HG02571 (cell line): ENCODE data around the gene NIF3L1.
A peak's percentile ranks its signal among the peaks of the same experiment; 100 is the strongest.

ENCODE experiments used
- ATAC-seq: cut with Tn5 transposase; IDR thresholded peaks from one replicate; pipeline ENCODE4 v1.9.1; 2021; ENCODE audit warnings: mild to moderate bottlenecking, moderate library complexity; ENCODE audit not compliant: unreplicated experiment

NIF3L1 gene, protein sequence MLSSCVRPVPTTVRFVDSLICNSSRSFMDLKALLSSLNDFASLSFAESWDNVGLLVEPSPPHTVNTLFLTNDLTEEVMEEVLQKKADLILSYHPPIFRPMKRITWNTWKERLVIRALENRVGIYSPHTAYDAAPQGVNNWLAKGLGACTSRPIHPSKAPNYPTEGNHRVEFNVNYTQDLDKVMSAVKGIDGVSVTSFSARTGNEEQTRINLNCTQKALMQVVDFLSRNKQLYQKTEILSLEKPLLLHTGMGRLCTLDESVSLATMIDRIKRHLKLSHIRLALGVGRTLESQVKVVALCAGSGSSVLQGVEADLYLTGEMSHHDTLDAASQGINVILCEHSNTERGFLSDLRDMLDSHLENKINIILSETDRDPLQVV

DNA sequence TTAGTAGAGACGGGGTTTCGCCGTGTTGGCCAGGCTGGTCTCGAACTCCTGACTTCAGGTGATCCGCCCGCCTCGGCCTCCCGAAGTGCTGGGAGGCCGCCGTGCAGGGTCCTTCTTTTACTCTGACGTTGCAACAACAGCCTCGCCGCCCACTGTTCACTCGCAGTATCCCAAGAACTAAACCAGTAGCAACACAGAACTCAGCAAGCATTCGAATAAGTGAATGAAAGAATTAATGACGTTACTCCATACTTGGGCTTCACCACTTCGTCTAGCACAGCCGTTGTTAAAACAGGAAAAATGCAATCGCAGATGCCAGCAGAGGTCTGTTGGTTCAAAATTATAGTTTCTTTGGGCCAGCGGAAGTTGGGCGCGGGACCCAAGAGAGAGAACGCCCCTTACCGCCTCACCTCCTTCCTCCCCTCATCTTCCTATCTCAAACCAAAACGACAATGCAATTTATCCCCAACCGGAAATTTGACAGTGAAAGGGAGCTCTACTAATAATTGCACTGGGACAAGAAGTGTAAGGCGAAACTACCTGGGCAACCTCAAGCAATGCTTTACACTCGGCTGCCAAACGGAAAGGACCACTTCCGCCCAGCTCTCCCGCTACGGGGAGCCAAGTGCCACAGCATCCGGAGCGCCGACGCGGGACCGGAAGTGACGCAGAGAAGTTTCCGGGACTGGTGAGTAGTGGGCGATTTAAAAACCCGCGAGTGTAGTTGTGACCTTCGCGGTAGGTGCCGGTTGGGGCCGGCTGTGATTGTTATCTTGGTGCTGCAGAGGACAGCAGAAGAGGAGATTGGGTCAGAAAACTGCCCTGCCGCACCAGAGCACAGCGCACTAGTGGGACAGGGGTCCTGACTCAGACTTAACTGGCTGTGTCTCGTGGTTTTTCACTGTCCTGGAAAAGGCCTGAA is at the start of gene NIF3L1, which contains the start of gene PPIL3:
TSS of gene NIF3L1 (plus strand) at position 668 of the 922 bp plus-strand sequence. CDS start 2,573 bp downstream, outside the sequence.
TSS of gene PPIL3 (minus strand) at position 374 of the 922 bp plus-strand sequence. CDS start 1,462 bp downstream, outside the sequence.
- ATAC-seq = peak; percentile 95

DNA sequence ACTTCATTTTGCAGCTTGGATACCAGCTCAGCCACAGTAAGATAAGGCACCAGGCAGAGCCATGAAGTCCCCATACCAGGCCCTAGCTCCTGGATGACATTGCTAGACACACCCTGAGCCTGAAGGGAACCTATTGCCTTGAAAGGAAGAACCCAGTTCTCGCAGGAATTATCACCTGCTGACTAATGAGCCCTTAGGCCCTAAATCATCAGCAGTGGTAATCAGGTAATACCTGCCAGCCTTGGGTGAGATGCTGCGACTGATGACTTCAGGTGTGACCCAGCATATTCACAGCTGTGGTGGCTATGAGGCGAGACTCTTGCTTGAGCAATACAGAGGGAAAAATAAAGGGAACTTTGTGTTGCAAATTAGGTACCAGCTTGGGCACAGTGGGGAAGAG is 49.7 kb upstream of the NIF3L1 start:
- ATAC-seq = no peak

DNA sequence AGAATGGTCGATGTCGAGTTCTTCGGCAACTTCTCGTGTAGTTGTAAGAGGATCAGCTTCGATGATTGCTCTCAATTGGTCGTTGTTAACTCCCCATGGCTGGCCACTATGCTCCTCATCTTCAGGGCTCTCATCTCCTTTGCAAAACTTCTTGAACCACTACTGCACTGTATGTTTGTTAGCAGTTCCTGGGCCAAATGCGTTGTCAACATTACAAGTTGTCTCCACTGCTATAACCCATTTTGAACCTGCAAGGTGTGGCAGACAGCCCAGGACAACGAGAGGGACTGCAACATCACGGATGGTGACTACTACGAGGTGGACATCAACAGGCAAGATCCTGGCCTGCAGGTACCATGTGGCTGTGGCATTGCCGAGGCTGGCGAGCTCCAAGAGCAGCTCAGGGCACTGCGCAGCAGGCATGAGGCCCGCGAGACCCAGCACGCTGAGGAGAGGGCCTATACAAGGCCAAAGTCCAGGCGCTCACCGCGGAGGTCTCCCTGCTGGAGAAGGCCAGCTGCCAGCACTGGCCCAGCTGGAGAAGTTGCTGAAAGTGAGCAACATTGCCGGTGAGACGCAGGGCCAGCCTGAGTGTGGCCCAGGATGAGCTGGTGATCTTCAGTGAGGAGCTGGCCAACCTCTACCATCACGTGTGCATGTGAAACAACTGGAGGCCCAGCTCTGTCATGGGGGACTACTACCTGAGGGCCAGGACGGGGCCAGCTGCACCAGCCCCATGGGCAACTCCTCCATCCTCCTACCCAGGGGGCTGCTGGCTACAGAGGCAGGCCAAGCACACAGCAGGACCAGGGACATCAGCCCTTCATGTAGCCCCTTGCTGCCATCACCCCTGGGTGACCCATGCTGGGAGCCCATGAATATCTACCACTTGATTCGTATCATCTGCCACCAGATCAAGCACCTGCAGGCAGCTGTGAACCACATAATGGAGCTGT is 44.9 kb upstream of the NIF3L1 start:
- no peak for ATAC-seq

DNA sequence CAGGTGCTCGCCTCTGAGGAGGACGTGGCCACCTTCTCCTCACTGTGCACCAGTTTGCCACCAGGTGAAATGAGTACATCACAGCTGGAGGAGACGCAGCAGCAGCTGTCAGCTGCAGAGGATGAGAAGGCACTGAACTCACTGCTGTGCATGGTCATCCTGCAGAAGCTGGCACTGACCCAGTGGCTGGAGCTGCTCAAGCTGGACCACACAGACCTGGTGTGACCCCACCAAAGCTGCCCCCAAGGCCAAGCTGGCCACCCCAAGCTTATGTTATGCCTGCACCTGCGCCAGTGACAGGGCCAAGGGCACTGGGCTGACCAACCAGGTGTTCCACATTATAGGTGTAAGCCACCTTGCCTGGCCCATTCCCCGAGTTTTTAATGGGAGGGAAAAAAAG is 44.0 kb upstream of the NIF3L1 start:
- ATAC-seq = no peak

DNA sequence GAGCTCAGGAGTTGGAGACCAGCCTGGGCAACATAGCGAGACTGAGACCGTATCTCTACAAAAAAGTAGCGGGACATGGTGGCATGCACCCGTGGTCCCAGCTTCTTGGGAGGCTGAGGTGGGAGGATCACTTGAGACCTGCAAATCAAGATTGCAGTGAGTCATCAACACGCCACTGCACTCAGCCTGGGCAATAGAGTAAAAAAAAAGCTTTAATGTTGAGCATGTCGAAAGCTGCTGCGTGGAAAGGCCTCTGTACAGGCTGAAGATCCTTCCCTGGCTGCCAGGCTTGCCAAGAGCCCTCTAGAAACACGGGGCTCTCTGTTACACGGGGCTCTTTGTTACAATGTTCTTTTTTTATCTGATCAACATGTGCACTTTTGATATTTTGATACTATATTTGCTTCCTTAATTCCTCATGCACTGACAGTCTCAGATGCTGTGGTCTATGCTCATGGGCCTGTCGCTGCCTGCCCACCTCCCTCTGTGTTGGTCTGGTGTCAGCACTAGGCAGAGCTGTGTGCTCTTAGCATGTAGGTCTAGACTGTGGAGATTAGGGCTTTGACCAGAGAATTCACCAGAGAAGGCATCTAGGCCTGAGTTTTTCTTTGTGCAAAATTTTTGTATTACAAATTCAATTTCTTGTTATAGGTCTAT is 43.4 kb upstream of the NIF3L1 start:
- ATAC-seq = no peak

DNA sequence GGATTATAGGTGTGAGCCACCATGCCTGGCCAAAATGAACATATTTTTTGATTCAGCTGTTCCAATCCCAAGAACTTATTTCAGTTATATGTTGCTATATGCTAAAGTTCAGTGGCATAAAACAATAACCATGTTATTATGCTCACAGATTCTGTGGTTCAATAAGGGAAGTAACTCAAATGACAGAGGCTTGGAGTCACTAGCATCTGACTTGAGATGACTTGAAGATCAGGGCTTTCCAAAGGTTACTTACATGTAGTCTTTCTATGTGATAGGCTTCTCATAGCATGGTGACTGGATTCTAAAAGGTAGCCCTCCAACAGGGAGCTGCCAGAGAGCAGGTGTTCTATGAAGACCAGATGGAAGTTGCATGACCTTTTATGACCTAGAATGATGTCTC is 41.9 kb upstream of the NIF3L1 start:
- ATAC-seq = no peak

DNA sequence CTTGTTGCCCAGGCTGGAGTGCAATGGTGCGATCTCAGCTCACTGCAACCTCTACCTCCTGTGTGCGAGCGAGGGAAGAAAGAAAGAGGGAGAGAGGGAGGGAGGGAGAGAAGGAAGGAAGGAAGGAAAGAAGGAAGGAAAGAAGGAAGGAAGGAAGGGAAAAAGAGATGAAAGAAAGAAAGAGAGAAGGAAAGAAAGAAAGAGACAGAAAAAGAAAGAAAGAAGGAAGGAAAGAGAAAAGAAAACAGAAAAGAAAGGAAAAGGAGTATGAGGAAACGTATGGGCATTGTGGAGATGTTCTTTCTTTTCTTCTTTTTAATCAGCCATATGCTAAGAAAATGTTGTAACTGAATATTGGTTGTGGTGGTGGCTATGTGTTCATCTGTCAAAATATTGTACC is 41.2 kb upstream of the NIF3L1 start:
- ATAC-seq = no peak

DNA sequence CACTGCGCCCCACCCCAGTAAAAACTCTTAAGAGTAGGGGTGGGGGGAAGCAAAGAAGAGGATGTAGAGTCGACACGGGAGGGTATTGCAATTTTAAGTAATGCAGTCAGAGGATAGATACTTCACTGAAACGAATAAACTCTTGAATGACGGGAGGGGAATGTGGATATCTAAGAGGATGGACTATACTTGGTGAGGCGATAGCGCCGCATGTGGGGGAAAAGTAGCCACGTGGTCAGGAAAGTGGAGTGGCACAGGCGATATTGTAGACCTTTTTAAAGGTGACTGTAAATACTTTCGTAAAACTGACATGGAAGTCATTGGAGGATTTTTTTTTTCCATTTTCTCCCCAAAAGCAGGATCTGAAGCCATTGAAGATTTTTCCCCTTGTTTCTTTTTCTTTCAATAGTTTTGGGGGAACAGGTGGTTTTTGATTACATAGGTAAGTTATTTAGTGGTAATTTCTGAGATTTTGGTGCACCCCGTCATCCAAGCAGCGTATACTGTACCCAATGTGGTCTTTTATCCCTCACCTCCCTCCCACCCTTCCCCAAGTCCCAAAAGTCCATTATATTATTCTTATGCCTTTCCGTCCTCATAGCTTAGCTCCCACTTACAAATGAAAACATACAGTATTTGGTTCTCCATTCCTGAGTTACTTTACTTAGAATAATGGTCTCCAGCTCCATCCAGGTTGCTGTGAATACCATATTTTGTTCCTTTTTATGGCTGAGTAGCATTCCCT is 38.5 kb upstream of the NIF3L1 start:
- no peak for ATAC-seq

DNA sequence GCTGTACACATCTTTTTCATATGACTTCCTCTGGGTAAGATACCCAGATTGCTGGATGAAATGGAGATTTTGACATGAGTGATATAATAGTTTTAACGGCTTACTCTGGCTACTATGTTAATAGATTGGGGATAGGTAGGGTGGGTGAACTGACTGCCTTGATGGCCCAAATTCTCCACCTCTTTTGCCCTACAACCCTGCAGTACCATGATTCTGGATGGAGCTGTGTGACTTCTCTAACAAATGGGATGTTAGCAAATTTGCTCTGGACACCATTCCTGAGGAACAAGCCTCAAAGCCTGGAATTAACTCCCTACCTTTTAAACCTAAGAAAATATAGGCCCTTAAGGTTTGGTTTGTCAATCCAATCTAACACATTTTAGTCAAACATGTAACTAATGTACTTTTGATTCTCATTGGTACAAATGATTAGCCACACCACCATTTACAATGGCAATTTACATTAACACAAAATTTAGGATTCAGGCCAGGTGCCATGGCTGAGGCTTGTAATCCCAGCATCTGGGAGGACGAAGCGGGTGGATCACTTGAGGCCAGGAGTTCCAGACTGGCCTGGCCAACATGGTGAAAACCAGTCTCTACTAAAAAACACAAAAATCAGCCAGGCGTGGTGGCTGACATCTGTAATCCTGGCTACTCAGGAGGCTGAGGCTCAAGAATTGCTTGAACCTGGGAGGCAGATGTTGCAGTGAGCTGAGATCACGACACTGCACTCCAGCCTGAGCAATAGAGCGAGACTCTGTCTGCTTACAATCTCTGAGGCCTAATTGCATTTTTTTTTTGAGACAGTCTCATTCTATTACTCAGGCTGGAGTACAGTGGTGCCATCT is 37.5 kb upstream of the NIF3L1 start:
- ATAC-seq = no peak

DNA sequence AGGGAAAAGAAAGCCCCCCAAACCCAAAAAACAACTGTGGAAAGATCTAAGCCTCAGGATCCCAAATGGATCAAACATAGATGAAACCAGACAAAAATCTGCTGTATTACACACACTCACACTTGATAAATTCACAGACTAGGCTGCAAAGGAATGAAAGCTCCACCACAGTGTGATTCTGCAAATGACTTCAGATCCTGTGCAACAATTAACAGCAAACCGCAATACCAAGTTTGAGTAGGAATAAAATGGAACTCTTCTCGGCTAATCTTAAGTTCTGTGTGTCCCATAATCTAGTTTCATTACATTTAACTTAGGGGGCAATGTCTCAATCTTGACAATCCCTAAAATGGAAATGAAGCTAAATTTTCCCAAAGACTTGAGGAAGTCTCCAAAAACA is 36.6 kb upstream of the NIF3L1 start:
- no peak for ATAC-seq

DNA sequence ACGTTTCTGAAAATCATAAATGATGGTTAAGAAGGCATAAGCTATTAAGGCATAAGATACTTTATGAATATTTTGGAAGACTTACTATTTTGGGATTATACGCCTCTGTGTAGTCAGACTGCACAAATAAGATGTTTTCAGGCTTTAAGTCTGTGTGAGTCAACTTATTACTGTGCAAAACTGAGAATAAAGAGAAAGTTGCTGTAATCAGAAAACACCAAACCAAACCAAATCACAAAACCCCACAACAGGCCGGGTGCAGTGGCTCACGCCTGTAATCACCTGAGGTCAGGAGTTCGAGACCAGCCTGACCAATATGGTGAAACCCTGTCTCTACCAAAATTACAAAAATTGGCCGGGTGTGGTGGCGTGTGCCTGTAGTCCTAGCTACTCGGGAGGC is 32.4 kb upstream of the NIF3L1 start:
- no peak for ATAC-seq

DNA sequence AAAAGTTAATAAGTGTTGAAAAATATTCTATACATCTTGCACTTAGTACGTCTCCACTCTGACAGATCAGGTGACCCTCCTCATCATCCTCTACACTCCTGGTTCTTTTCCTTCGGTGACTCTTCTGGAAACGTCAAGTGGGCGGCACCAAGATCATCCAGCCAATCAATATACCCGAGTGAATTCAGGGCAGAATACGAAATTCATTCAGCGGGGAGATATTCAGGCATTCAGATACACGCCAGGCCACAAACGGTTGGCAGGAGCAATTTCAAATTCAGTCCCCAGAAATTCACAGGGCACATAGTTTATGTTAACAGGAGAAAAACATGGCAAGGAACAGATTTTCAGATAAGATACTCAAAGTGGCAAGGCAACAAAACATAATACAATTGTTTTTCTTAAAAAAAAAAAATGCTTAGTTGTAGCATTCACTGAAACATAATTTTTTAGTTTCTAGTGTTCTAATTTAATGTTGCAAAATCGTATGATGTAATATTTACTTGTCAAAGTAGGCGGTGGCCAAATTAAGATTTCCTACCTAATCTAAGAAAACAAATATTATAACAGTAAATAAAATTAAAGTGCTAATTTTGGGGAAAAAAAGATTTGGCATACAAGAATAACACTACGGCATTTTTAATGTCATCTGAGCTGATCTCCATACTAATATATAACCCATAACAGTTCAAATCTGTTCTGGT is 28.9 kb upstream of the NIF3L1 start:
- no peak for ATAC-seq

DNA sequence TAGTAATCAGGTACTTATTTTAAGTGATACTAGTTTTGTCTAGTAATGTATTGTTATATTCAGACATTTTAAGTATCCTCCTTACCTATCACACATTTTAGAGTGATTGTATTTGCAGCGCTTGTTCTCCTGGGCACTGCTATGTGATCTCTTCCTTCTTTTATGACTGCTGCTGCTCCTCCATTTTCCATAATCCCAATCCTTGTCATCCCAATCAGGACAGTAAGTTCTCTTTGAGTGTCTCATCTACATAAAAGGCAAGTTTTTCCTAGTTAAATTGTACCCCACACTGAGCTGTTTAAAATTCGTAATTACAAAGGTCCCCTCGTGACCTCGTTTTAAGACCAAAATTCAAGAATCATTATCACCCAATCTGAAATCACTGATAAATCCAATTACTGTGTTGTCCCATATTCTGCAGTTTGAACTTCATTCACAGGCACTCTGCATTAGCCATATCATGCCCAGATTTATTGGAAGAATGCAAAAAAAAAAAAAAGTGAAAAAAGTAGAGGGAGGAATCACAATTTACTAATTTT is 27.5 kb upstream of the NIF3L1 start:
- ATAC-seq = no peak

DNA sequence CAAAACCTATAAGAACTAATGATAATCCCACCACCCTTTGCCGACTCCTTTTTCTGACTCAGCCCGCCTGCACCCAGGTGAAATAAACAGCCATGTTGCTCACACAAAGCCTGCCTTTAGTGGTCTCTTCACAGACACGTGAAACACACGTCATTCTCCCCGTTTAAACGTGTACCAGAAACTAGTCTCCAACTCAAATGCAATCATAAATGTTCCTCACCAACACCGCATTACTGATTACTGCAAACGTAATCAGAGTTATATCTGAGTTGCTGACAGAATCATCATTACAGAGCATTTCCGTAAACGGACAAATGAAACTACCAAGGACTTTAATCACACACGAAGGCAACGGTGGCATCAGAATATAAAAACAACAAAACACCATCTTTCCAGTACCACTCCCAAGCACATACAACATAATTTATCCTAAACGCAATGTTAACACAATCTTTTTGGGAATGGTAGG is 26.6 kb upstream of the NIF3L1 start:
- no peak for ATAC-seq

DNA sequence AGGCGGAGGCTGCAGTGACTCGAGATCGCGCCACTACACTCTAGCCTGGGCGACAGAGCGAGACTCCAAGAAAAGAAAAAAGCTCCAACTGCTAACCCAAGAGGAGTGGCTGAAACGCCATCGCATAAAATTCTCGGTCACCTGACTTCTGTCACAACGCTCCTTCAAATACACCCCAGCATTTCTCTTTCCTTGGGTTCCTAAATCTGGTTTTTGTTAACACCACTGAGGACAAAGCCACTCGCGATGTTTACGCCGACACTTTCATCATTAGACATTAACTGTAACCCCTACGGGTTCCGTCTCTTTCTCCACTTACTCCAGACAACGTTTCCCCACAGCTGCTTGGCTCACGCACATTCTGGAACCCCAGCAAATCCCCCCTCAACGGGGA is 25.4 kb upstream of the NIF3L1 start:
- peak; percentile 3 for ATAC-seq

DNA sequence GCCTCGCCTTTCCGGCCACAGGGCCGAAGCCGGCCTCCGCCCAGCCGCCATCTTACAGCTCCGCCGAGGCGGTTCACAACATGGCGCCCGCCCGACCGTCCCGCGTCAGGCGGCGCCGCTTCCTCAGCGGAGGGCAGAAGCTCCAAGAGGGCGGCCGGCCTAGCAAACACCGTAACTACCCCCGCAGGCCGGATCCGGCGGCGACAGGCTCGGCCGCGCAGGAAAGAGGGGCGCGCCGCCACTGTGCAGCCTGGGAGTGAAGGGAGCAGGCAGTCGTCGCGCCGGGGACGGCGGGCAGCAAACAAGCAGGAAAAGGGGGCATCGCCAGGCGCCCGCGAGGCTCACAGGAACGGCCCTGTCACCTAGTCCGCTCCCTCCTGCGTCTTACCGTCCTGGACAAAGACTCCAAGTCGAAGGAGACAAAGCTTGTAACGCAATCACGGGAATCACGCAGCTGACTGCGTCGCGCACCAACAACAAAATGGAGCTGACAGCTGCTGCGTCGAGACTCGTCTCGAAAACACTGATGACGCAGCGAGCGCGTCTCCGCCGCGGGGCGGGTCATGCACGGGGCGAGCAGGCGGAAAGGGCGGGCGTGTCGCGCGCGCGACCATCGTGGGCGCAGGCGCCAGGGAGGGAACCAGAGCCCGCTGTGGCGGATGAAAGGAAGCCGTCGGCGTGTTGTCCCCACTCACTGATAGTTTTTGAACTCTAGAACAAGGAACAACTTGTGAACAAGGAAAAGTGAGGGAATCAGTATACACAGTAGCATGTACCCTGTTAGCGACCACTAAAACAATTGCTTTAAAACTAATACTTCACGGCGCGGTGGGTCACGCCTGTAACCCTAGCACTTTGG is 24.8 kb upstream of the NIF3L1 start, which contains the start of gene CLK1:
TSS of gene CLK1 (minus strand) at position 483 of the 859 bp plus-strand sequence. CDS start 2,796 bp downstream, outside the sequence.
- ATAC-seq = peak; percentile 75
